ENCODE measurements around the gene TMEM164. TPM values are rescaled to one million over a fixed set of nuclear protein-coding genes. Genes with fewer than 3 reads are reported as not detected.

The TMEM164 gene
- total and polyA plus RNA-seq, 2 of the 4 experiments (the other 2 are of a cell fraction), result 6.3 to 7.1 TPM

GRCh38 chrX:110060846-110061537 is 58.1 kb downstream of the TMEM164 start:
- dilution Hi-C loops (cut with HindIII; ENCODE audit: low sequenced_read_pairs, unreplicated experiment) (no loop called here), in situ Hi-C loops (cut with MboI; ENCODE audit: low sequenced_read_pairs) (no loop called here), intact Hi-C loops (cut with micrococcal nuclease) (no loop called here)
- no peak overlapping the region for H4K91ac ChIP-seq (ENCODE audit: insufficient read depth, low read depth, low read length)
- no peaks in the 10 kb centered on the region; the same call in 1 of the 2 replicates for H3K27me3 ChIP-seq (ENCODE audit: control insufficient read depth, insufficient read depth, low read length)
- H2BK20ac ChIP-seq (ENCODE audit: low read depth, low read length), result no peak overlapping the region
- H4K5ac ChIP-seq (ENCODE audit: low read depth, low read length), result no peak overlapping the region
- no peak overlapping the region for H4K8ac ChIP-seq (ENCODE audit: low read depth in 2 of 2, low read length in 2 of 2)
- ATAC-seq (ENCODE audit: low read depth), result no peak
- no peak overlapping the region for H3K18ac ChIP-seq (ENCODE audit: low read depth, low read length)
- 0 out of 2 replicates have a peak, but pooled peaks cover 2% of the 10 kb centered on the region for H3K36me3 ChIP-seq (ENCODE audit: control insufficient read depth, insufficient read depth, low read length)
- no peak overlapping the region for H2AK5ac ChIP-seq (ENCODE audit: low read depth, low read length)
- BruUV-seq (replicated peaks), result no TSS peak
- H3K9ac ChIP-seq (ENCODE audit: low read depth, low read length), result no peak overlapping the region
- CTCF ChIA-PET, result interaction anchor here (0.7 to 1.0 kb wide), 2 partner anchors 10 to 438 kb away, joined by 4 read pairs; no protein-coding TSS in a partner anchor
- no peaks in the 10 kb centered on the region for H3K79me1 ChIP-seq (ENCODE audit: low read depth in 1 of 2, low read length in 2 of 2)
- H3K14ac ChIP-seq (replicated peaks; ENCODE audit: low read depth, low read length), result no peak overlapping the region
- WGBS, 2 experiments (ENCODE audit: extremely low coverage in 2 of 2, insufficient read length in 1 of 2), result no CpG with 5 or more reads among the region's 1 CpG
- no peaks in the 10 kb centered on the region for H4K20me1 ChIP-seq (ENCODE audit: insufficient read depth, low read length)
- H2AK9ac ChIP-seq (replicated peaks; ENCODE audit: low read depth, low read length, poor library complexity), result no peak overlapping the region
- H2BK120ac ChIP-seq (ENCODE audit: low read depth, low read length), result no peak overlapping the region
- H3K9me1 ChIP-seq (ENCODE audit: insufficient read depth, low read length), result no peaks in the 10 kb centered on the region
- no peak overlapping the region for H2BK15ac ChIP-seq (ENCODE audit: low read depth, low read length)
- DNase-seq, result no peak
- no peak overlapping the region for H3K23ac ChIP-seq (ENCODE audit: low read depth, low read length)
- H3K56ac ChIP-seq (ENCODE audit: extremely low read depth, insufficient read depth, low read length), result no peak overlapping the region
- POLR2A ChIA-PET (ENCODE audit: unreplicated experiment), result no interaction called here
- H3K9me3 ChIP-seq (ENCODE audit: control insufficient read depth, insufficient read depth, low read length), result no peaks in the 10 kb centered on the region
- H3K4me1 ChIP-seq (ENCODE audit: control insufficient read depth, insufficient read depth, low read length), result no peaks in the 10 kb centered on the region
- H2AFZ ChIP-seq (replicated peaks; ENCODE audit: low read length, poor library complexity), result no peak overlapping the region
- no peak overlapping the region for H2BK5ac ChIP-seq (ENCODE audit: low read depth, low read length, poor library complexity, severe bottlenecking)
- no peak overlapping the region for H3K4ac ChIP-seq (ENCODE audit: low read depth, low read length)
- TF ChIP-seq, protein P1, sequence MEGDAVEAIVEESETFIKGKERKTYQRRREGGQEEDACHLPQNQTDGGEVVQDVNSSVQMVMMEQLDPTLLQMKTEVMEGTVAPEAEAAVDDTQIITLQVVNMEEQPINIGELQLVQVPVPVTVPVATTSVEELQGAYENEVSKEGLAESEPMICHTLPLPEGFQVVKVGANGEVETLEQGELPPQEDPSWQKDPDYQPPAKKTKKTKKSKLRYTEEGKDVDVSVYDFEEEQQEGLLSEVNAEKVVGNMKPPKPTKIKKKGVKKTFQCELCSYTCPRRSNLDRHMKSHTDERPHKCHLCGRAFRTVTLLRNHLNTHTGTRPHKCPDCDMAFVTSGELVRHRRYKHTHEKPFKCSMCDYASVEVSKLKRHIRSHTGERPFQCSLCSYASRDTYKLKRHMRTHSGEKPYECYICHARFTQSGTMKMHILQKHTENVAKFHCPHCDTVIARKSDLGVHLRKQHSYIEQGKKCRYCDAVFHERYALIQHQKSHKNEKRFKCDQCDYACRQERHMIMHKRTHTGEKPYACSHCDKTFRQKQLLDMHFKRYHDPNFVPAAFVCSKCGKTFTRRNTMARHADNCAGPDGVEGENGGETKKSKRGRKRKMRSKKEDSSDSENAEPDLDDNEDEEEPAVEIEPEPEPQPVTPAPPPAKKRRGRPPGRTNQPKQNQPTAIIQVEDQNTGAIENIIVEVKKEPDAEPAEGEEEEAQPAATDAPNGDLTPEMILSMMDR (conservative IDR thresholded peaks at IDR 0.05; ENCODE audit: low read depth, low read length), result no peak
- no peak for TF ChIP-seq NFE2L2 (IDR thresholded peaks at IDR 0.05; ENCODE audit: low read depth, low read length)
- TF ChIP-seq BHLHE40 (IDR thresholded peaks at IDR 0.05; ENCODE audit: low read depth, low read length), result no peak
- no peak for TF ChIP-seq USF2 (IDR thresholded peaks at IDR 0.05; ENCODE audit: low read depth, low read length)
- TF ChIP-seq SMC3 (IDR thresholded peaks at IDR 0.05; ENCODE audit: low read depth, low read length), result no peak
- no peak for TF ChIP-seq RAD21 (IDR thresholded peaks at IDR 0.05; ENCODE audit: low read length)
- no peak for TF ChIP-seq RFX5 (IDR thresholded peaks at IDR 0.05; ENCODE audit: low read depth, low read length)
- no peak for TF ChIP-seq RCOR1 (IDR thresholded peaks at IDR 0.05; ENCODE audit: insufficient replicate concordance, low read length)
- TF ChIP-seq CEBPB (IDR thresholded peaks at IDR 0.05; ENCODE audit: low read depth, low read length), result no peak
- H3K27ac ChIP-seq (ENCODE audit: insufficient read depth, low read length), result no peak overlapping the region
- no peak overlapping the region for H3K4me2 ChIP-seq (ENCODE audit: low read depth, low read length)
- no peak overlapping the region for H3K4me3 ChIP-seq (ENCODE audit: insufficient read depth, low read depth, low read length)

Data from IMR-90 (cell line).